GM23248 (cell line): ENCODE data around the gene HIVEP1.

ENCODE experiments used
- EZH2 ChIP-seq: fragments of 200-600 bp; sonication (generic); IDR thresholded peaks from 2 replicates; pipeline ENCODE4 v1.6.1; 2018; ENCODE audit warnings: antibody characterized with exemption, mild to moderate bottlenecking; ENCODE audit not compliant: insufficient read depth, poor library complexity, severe bottlenecking
- EZH2phosphoT487 ChIP-seq: fragments of 200-600 bp; sonication (generic); IDR thresholded peaks from 2 replicates; pipeline ENCODE4 v1.6.1; 2018; ENCODE audit warnings: antibody characterized with exemption, moderate library complexity, mild to moderate bottlenecking, low read depth; ENCODE audit not compliant: insufficient read depth

- TF ChIP-seq EZH2phosphoT487 (no peak), EZH2 (no peak)
These were observed 136.7 kb downstream of the HIVEP1 start for GRCh38 chr6:12148841-12149240.
